Thyroid gland (tissue), 4 donors: ENCODE data around the gene CTSF.

Experiments used
- POLR2A ChIP-seq, 2 donors: fragments of 450-650 bp; IDR thresholded peaks; one replicate each; pipeline ENCODE4 v1.6.1; 2017; ENCODE audit warnings: antibody characterized with exemption in 2 of 2, mild to moderate bottlenecking in 2 of 2, moderate library complexity in 1 of 2
- TF ChIP-seq, protein P1 (sequence below), 6 experiments: fragments of 200-600 bp in 3 of 6; fragments of 450-650 bp in 3 of 6; sonication (generic) in 3 of 6; IDR thresholded peaks; one replicate each; pipeline ENCODE4 v1.5.1; 2016 to 2019; ENCODE audit warnings: antibody characterized with exemption in 6 of 6, mild to moderate bottlenecking in 2 of 6, inconsistent platforms in 1 of 6, moderate library complexity in 1 of 6

DNA sequence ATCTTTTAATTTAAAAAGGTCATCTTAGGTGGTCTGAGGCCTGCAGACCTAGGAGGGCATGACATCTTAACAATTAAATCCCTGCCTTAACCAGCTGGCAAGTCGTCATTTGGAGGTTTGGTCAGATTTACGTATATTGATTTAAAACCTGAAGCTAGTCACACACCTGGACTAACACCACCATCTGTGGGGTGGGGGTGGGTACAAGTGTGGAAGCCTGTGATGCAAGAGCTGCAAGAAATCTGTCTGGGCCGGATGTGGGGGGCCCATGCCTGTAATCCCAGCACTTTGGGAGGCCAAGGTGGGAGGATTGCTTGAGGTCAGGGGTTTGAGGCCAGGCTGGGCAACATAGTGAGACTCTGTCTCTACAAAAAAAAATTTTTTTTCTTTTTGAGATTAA, 12.9 kb upstream of the CTSF start:
- TF ChIP-seq, protein P1, sequence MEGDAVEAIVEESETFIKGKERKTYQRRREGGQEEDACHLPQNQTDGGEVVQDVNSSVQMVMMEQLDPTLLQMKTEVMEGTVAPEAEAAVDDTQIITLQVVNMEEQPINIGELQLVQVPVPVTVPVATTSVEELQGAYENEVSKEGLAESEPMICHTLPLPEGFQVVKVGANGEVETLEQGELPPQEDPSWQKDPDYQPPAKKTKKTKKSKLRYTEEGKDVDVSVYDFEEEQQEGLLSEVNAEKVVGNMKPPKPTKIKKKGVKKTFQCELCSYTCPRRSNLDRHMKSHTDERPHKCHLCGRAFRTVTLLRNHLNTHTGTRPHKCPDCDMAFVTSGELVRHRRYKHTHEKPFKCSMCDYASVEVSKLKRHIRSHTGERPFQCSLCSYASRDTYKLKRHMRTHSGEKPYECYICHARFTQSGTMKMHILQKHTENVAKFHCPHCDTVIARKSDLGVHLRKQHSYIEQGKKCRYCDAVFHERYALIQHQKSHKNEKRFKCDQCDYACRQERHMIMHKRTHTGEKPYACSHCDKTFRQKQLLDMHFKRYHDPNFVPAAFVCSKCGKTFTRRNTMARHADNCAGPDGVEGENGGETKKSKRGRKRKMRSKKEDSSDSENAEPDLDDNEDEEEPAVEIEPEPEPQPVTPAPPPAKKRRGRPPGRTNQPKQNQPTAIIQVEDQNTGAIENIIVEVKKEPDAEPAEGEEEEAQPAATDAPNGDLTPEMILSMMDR (IDR thresholded peaks at IDR 0.05): no peak
- no peak for TF ChIP-seq POLR2A (IDR thresholded peaks at IDR 0.05)
